Thymus (tissue), 14 donors: Measurements from ENCODE around the gene DMBT1. TPM values are rescaled to one million over a fixed set of nuclear protein-coding genes. Genes with fewer than 3 reads are reported as not detected.

Experiments
- DNase-seq, 9 donors: peaks; one replicate each; pipeline ENCODE4 v3.0.0-alpha.2; 2013; ENCODE audit warnings: low spot score in 9 of 9, low read depth in 6 of 9, missing footprints in 1 of 9
- H3K27ac ChIP-seq, 2 donors: one replicate each; pipeline ENCODE4 v1.5.1; 2013; ENCODE audit warnings: control low read depth in 1 of 2, low read depth in 1 of 2, low read length in 1 of 2, mild to moderate bottlenecking in 1 of 2, moderate library complexity in 1 of 2
- H3K27me3 ChIP-seq, 2 donors: one replicate each; pipeline ENCODE4 v1.5.1; 2013; ENCODE audit warnings: low read length in 1 of 2; ENCODE audit not compliant: control insufficient read depth in 2 of 2, insufficient read depth in 1 of 2
- H3K36me3 ChIP-seq, 2 donors: one replicate each; pipeline ENCODE4 v1.5.1; 2013; ENCODE audit warnings: low read length in 1 of 2, mild to moderate bottlenecking in 1 of 2, moderate library complexity in 1 of 2; ENCODE audit not compliant: control insufficient read depth in 2 of 2, insufficient read depth in 2 of 2
- H3K4me1 ChIP-seq, 2 donors: one replicate each; pipeline ENCODE4 v1.5.1; 2013; ENCODE audit warnings: low read length in 2 of 2; ENCODE audit not compliant: control insufficient read depth in 2 of 2, insufficient read depth in 2 of 2
- H3K4me3 ChIP-seq, 2 donors: one replicate each; pipeline ENCODE4 v1.5.1; 2013; ENCODE audit warnings: low read length in 2 of 2, control low read depth in 1 of 2, mild to moderate bottlenecking in 1 of 2
- H3K9me3 ChIP-seq, 2 donors: one replicate each; pipeline ENCODE4 v1.5.1; 2013; ENCODE audit warnings: low read length in 1 of 2, mild to moderate bottlenecking in 1 of 2; ENCODE audit not compliant: control insufficient read depth in 2 of 2, insufficient read depth in 1 of 2
- WGBS: extraction: QIAGEN DNeasy Blood & Tissue Kit; methylation state at CpG from one replicate; pipeline ENCODE4 v1.1.7; 2013; 5-methylcytosine and 5-hydroxymethylcytosine counted together
- long read RNA-seq, 10 donors: transcript quantifications; one replicate each; lab custom pipeline, GENCODE V29; 2026
- polyA plus RNA-seq: library from polyadenylated mRNA; stranded (reverse); fragments of 200-250 nt; gene quantifications from one replicate; pipeline ENCODE4 v1.2.3, GENCODE V29; 2013
- total RNA-seq: library from RNA; stranded (reverse); fragments of 120-200 nt; gene quantifications from one replicate; pipeline ENCODE4 v1.2.4, GENCODE V29; 2013
- donor health status: healthy.

The DMBT1 gene
- total RNA-seq (0.09 TPM), polyA plus RNA-seq (0.27 TPM)
- long read RNA-seq, donor 1, result 0 reads
- long read RNA-seq, donor 2, result 0 reads
- long read RNA-seq, donor 3, result 0 reads
- long read RNA-seq, donor 4, result 0 reads
- long read RNA-seq, donor 5, result 0 reads
- long read RNA-seq, donor 6, result 0 reads
- long read RNA-seq, donor 7, result 0 reads
- long read RNA-seq, donor 8, result 0 reads
- long read RNA-seq, donor 9, result 0 reads
- long read RNA-seq, donor 10, result 0 reads

- Histone ChIP-seq H3K9me3 (no peaks in the 10 kb centered on the region), H3K27ac (no peak within 1 kb of the TSS), H3K4me3 (no peak within 1 kb of the TSS), H3K27me3 (no peaks in the 10 kb centered on the region), H3K36me3 (no peaks in the 10 kb centered on the region), H3K4me1 (no peaks in the 10 kb centered on the region)
- 2% methylated on average over 4 of the region's 4 CpGs for WGBS
- DNase-seq, result no peak
Observed at GRCh38 chr10:122560279-122560804, at the start of gene DMBT1. Gene DMBT1, plus strand, starts transcription at chr10:122560754. Its CDS starts 17 bp downstream, at chr10:122560771.

GRCh38 chr10:122513053-122513452 lies 47.5 kb upstream of the DMBT1 start:
- no peaks in the 10 kb centered on the region for H3K9me3 ChIP-seq
- H3K4me1 ChIP-seq, result no peaks in the 10 kb centered on the region
- 50% methylated on average over 4 of the region's 4 CpGs for WGBS
- no peaks in the 10 kb centered on the region for H3K27me3 ChIP-seq
- no peak for DNase-seq
- no peak overlapping the region for H3K27ac ChIP-seq
- H3K36me3 ChIP-seq, result no peaks in the 10 kb centered on the region
- H3K4me3 ChIP-seq, result no peak overlapping the region

- Histone ChIP-seq H3K4me3 (no peak overlapping the region), H3K27ac (no peak overlapping the region), H3K36me3 (no peaks in the 10 kb centered on the region), H3K27me3 (no peaks in the 10 kb centered on the region), H3K9me3 (no peaks in the 10 kb centered on the region), H3K4me1 (no peaks in the 10 kb centered on the region)
- no peak for DNase-seq
- WGBS, result 95% methylated on average over 22 of the region's 22 CpGs
Observed at GRCh38 chr10:122514045-122514840, 46.3 kb upstream of the DMBT1 start.

- H3K4me3 ChIP-seq, result no peak overlapping the region
- DNase-seq, result no peak
- no peak overlapping the region for H3K27ac ChIP-seq
- no peaks in the 10 kb centered on the region for H3K4me1 ChIP-seq
- no peaks in the 10 kb centered on the region for H3K27me3 ChIP-seq
- no peaks in the 10 kb centered on the region for H3K36me3 ChIP-seq
- 97% methylated on average over 5 of the region's 5 CpGs for WGBS
- no peaks in the 10 kb centered on the region for H3K9me3 ChIP-seq
Observed at GRCh38 chr10:122515022-122515424, 45.5 kb upstream of the DMBT1 start.

GRCh38 chr10:122515588-122516231 lies 44.8 kb upstream of the DMBT1 start:
- Histone ChIP-seq H3K4me3 (no peak overlapping the region), H3K27ac (no peak overlapping the region), H3K9me3 (no peaks in the 10 kb centered on the region), H3K4me1 (no peaks in the 10 kb centered on the region), H3K36me3 (no peaks in the 10 kb centered on the region), H3K27me3 (no peaks in the 10 kb centered on the region)
- WGBS, result 51% methylated on average over 16 of the region's 16 CpGs
- peak in 1 of 9 donors; percentile 3 for DNase-seq

- Histone ChIP-seq H3K27ac (no peak overlapping the region), H3K9me3 (no peaks in the 10 kb centered on the region), H3K4me1 (no peaks in the 10 kb centered on the region), H3K36me3 (no peaks in the 10 kb centered on the region), H3K27me3 (no peaks in the 10 kb centered on the region), H3K4me3 (no peak overlapping the region)
- 63% methylated on average over 4 of the region's 4 CpGs for WGBS
- no peak for DNase-seq
Observed at GRCh38 chr10:122516734-122517133, 43.8 kb upstream of the DMBT1 start.

- Histone ChIP-seq H3K4me1 (no peaks in the 10 kb centered on the region), H3K27me3 (no peaks in the 10 kb centered on the region), H3K9me3 (no peaks in the 10 kb centered on the region), H3K36me3 (no peaks in the 10 kb centered on the region), H3K27ac (no peak overlapping the region), H3K4me3 (no peak overlapping the region)
- 82% methylated on average over 7 of the region's 7 CpGs for WGBS
- DNase-seq, result no peak
Observed at GRCh38 chr10:122519144-122519543, 41.4 kb upstream of the DMBT1 start.

- H3K9me3 ChIP-seq, result no peaks in the 10 kb centered on the region
- no peaks in the 10 kb centered on the region for H3K4me1 ChIP-seq
- H3K36me3 ChIP-seq, result no peaks in the 10 kb centered on the region
- 90% methylated on average over 15 of the region's 15 CpGs for WGBS
- H3K27ac ChIP-seq, result no peak overlapping the region
- H3K4me3 ChIP-seq, result no peak overlapping the region
- DNase-seq, result no peak
- H3K27me3 ChIP-seq, result no peaks in the 10 kb centered on the region
Observed at GRCh38 chr10:122519873-122520272, 40.7 kb upstream of the DMBT1 start.

- DNase-seq, result no peak
- WGBS, result 81% methylated on average over 3 of the region's 3 CpGs
Observed at GRCh38 chr10:122521011-122521410, 39.5 kb upstream of the DMBT1 start.

More at GRCh38 chr10:122521011-122521410, 39.5 kb upstream of the DMBT1 start:
- Histone ChIP-seq H3K36me3 (no peaks in the 10 kb centered on the region), H3K27ac (no peak overlapping the region), H3K4me3 (no peak overlapping the region), H3K9me3 (no peaks in the 10 kb centered on the region), H3K27me3 (no peaks in the 10 kb centered on the region), H3K4me1 (no peaks in the 10 kb centered on the region)
